Measurements from ENCODE around the gene SKAP1.

- TF ChIP-seq POLR2A (IDR thresholded peaks at IDR 0.05; ENCODE audit: low read length): no peak
- TF ChIP-seq GATA1 (IDR thresholded peaks at IDR 0.05; ENCODE audit: low read depth, low read length): no peak
Measured at GRCh38 chr17:48351911-48352332, 78.1 kb downstream of the SKAP1 start.

Measured in erythroblast (primary cell).